NCI-H82 treated with DMSO at 0.1 percent for 48 hours (cell line): ENCODE data around the gene GPER1.
"Not testable (repeated sequence)": the region's sequence is repeated elsewhere in the genome, so short reads cannot be mapped to it uniquely, and the experiment has no call there.

Experiments used
- DNase-seq: peaks from one replicate; lab custom pipeline; 2025; ENCODE audit not compliant: unreplicated experiment; lab: John Stamatoyannopoulos, UW

The GPER1 gene

DNA sequence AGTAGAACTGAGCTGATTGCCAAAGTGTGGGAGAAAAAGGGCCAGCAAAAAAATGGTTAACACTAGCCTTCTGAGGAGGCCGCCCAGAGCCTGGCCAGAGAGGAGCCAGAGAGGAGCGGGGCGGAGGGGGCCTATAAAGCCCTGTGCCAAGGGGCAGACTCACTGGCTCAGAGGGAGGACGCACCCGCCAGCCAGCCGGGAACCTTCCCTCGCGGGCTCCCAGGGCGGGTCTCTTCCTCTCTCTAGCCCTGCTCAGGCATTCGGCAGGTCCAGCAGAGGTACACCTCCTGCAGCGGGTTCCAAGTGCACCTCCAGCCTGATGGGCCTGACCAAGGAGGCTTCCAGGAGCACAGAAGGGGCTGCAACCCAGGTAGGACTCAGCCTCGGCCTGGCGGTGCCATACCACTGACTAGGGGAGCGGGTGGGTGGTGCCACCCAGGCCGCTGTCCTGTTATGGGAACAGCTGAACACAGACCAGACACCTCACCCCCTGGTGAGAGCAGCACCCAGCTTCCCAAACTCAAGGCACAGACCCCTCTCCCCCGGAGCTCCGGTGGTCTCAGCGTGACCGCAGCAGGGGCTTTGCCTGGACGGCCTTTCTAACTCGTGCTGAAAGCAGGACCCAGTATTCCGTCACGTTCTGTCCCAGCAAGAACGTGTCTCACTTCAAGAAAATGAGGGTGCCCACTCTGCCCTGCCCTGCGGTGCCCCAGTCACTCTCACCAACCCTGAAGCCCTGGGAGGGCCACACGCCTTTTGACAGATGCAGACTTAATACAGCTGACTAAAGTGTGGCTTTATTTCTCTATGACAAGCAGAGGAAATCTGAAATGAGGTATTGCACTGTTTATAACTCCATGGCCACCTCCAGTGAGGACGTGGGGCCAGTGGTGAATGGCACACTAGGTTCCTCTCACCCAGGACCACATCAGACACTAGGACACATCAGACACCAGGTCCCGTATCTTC, at the start of gene GPER1:
Gene GPER1, plus strand, starts transcription at position 162 of the 969 bp plus-strand sequence. CDS start 3,616 bp downstream, outside the sequence.
- DNase-seq = no peak

DNA sequence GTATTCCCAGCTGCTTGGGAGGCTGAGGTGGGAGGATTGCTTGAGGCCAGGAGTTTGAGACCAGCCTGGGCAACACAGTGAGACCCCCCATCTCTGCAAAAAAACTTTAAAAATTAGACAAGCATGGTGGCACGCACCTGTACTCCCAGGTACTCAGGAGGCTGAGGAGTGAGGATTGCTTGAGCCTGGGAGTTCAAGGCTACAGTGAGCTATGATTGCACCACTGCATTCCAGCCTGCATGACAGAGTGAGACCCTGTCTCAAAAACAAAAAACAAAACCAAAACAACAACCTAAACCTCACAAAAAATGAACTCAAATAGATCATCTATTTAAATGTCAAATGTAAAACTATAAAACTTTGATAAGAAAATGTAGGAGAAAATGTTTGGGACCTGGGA, 47.7 kb upstream of the GPER1 start:
- not testable (repeated sequence) for DNase-seq

GRCh38 chr7:1040790-1041189, 47.1 kb upstream of the GPER1 start:
- peak; percentile 16 for DNase-seq

GRCh38 chr7:1041551-1042491, 46.1 kb upstream of the GPER1 start:
- DNase-seq = no peak

DNA sequence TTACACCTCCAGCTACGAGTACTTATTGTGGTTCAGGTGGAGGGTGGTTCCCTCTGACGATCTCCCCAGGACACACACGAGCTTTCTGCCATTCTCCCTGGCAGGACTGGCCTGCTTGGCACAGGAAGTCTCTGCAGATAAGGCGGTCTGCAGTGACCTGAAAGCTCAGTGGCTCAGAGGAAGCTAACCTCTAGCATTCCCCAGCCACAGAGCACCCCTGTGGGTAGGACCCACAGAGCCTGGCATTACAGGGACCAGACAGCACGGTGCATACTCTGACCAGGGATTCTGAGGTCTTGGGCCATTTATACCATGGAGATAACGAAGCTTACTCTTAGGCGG, 45.5 kb upstream of the GPER1 start:
- DNase-seq = no peak

DNA sequence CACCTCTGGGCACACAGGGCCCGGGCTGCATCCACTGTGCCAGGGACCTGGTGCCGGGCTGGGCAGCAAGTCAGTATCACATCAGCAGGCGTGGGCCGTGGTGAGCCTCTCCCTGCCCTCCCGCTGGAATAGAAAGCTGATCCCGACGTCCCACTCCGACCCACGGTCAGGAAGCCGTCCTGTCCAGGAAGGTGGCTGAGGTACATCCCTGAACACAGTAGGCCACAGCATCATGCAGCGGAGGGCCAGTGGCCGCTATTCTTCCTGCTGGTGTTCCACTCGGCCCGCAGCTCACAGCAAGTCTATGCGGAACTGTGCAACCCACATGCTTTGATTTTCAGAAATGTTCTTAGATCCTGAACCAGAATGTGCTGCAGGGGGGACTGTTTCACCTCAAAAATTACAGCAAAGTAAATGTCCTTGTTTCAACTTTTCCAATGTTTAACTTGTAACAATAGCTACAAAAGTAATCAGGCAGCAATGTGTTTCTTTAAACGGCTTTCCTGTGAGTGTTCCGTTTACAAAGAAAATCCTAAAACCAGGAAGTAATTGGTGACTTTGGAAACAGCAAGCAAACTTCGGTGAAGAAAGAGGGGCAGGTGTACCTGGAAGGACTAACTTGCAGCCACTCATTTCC, 44.2 kb upstream of the GPER1 start:
- DNase-seq = no peak

DNA sequence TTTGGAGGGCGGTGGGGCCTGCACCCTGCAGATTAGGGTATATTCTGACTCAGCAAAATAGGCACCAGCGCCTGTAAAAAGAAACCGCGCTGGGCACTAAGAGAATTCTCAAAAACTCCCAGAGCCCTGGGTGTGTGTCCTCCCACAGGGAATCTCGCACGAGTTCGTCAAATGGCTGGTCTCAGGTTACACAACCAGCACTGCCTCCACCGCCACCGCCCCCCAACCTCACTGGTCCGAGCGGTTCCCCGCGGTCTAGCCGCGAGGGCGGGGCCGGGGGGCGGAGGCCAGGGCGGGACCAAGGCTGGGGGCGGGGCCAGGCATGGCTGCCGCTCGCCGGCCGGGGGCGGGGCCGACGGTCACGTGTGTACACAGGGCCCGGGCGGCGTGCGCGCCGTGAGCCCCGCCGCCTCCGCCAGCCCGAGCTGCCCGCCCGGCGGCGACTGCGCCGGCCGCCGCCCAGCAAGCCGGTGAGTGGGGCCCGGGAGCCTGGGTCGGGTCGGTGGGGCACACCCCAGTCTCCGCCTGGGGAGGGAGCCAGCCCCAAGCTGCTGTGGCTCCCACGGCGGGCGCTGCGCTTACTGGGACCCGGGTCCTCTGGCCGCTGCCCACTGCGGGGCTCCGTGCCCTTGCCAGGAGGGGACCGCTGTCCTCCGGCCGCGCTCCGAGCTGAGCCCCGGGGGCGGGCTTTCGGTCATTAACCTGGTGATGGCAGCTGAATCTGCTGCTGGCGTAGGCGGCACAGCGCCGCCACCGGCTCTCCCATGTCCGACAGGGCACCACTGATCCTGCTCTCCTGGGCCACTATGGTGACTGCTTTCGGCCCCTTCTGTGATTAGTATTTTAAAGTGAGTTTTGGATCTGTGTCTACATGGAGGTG, 43.5 kb upstream of the GPER1 start, which contains the start of gene GPR146:
Gene GPR146, plus strand, starts transcription at position 358 of the 880 bp plus-strand sequence. CDS start 12,970 bp downstream, outside the sequence.
- DNase-seq = peak; percentile 71

DNA sequence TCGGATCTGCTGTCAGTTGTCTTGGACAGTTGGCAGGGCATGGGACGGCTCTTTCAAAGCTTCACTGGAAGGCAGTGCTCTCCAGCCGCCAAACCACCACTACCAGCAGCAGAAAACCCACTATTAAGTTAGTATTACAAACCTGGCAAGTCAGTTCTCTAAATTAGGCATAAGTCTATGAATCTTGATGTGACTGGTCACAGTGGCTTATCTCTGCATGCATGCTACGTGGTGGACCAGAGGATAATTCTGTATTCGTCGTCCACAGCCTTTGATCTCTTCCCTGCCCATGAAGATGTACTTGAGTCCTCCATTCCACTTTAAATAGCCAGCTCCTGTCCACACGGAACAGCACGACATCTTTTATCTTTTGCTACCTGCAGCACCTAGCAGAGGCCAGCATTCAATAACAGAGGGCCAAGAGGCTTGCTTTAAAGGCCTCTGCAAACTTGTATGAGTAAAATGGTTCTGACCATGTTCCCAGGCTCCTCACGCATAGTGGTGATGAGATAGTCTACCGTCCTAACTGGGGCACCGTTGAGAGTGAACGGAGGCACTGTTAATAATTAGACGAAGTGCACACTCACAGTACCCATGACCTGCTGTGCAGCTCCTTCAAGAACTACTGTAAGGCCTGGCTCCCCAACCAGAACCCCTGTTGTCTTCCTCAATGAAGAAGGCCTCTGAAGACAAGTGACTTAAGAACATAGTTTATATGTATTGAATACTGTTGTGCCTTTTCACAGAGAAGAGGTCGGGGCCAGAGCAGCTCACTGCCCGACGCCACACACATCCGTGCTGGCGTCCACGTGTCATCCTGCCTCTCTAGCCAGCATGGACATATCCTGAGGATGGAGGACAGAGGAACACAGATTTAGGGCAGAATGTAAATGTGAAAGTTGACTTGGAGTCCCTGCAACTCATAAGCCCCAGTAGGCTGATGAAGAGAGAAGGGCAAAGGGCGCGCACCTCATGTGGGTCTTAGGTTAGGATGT, 42.5 kb upstream of the GPER1 start:
- no peak for DNase-seq

DNA sequence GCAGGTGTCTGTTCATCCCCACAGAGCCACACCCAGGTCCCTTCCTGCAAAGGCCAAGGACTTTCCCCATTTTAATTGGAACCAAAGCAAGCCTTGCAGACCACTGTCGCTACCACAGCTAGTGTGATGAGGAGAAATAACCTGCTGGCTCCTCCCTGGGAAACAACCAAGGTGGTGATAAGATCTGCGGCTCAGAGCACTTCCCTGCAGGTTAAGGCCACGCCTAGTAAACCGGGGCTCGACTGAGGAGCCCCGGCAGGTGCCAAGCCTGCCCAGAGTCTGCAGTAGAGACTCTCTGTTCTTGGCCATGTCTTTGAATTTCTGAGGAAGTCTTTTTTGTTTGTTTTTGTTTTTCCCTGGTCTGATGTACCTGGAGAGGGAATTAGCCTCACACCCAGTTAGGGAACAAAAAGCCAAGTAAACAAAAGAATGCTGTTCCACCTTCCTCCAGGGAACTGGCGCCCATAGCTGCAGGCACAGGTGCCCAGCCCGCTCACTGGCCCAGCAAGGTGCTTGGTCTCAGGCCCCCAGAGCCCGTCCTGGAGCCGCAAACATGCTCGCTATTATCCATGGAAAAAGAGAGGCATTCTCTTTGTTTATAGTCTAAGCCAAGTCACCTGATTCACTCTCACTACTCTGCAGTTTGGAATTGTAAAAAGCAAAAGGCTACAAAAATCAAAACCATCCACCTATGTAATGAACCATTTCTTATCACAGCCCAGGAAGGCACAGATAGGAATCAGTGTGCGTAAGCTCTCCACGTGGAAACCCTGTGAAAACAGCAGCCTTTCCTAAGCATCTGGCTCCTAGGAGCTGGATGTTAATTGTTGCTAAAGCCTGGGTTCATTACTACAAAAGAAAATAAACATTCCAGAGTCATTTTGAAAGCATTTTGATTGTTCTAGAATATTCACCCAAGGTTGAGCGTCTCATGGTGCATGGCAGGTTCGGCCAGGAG, 40.9 kb upstream of the GPER1 start:
- DNase-seq = no peak

DNA sequence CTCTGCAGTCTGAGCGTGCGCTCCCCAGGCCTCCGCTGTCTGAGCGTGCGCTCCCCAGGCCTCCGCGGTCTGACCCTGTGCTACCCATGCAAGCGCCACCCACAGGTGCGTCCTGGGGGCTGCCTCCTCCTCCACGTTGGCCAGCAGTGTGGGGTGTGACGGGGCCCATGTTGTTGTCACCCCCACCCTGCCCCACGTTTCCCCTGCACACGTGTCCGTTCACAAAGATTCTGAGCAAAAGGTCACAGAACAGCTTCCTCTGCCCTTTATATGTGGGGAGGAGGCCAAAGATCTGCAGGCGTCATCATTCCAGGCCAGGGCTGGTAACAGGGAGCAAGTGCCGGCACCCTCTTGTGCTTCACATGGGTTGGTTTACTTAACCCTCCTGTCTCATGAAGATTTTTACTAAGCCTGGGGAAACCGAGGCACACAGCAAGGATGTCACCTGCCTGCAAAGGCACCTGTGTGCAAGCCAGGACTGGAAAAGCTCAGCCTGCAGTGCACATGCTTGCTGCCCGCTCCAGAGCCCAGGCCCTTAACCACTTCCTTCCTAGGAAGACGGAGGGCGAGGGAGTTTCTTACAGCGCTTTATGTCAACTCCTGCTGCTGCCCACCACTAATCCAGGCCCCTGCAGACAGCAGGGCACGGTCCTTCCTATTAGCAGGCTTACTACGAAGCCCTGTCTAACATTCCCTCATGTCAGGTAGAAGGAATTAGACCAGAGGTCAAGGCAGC, 38.7 kb upstream of the GPER1 start:
- no peak for DNase-seq

DNA sequence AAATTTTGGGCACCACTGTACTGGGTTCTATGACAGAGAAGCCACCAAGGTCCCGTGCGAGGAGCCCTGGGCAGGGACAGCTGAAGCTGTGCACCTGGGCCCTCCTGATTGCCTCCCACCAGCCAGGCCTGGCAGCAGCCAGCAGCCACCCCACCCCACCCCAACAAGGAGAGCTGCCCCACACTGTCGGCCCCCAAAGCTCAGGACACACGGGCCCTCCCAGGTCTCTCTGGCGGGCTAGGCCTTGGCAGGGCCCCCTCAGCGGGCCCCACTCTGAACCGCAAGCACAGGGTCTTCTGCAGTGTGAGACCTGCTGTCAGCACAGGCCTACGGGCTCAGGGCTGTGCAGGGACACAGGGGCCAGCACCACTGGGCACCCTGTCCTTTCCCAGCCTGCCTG, 38.1 kb upstream of the GPER1 start:
- DNase-seq = no peak

GRCh38 chr7:1050254-1050906, 37.5 kb upstream of the GPER1 start:
- DNase-seq = no peak

- no peak for DNase-seq
These were observed 36.8 kb upstream of the GPER1 start for GRCh38 chr7:1050956-1051690.

- DNase-seq = no peak
These were observed 35.7 kb upstream of the GPER1 start for GRCh38 chr7:1052031-1052818.

- DNase-seq = no peak
These were observed 34.9 kb upstream of the GPER1 start for GRCh38 chr7:1053002-1053411.
